Spleen (tissue), 7 donors: Measurements from ENCODE around the gene ABCD3.
"Not testable (repeated sequence)": the region's sequence is repeated elsewhere in the genome, so short reads cannot be mapped to it uniquely, and the experiment has no call there.

Experiments used
- CTCF ChIP-seq, 11 experiments: fragments of 200-600 bp in 7 of 11; fragments of 450-650 bp in 4 of 11; sonication (generic) in 4 of 11; IDR thresholded peaks in 8 of 11; conservative IDR thresholded peaks in 3 of 11; 1 replicate in 7 of 11; 2 replicates in 4 of 11; pipeline versions ENCODE4 v1.4.0 to v1.8.0; 2016 to 2021; ENCODE audit warnings: antibody characterized with exemption in 11 of 11, inconsistent platforms in 4 of 11, mild to moderate bottlenecking in 1 of 11
- POLR2A ChIP-seq, 3 donors: fragments of 450-650 bp; IDR thresholded peaks; one replicate each; pipeline ENCODE4 v1.5.1; 2017; ENCODE audit warnings: antibody characterized with exemption in 3 of 3, mild to moderate bottlenecking in 1 of 3
- donor health status: DM: no; HTN: no; CAD: no; lungs with moderate emphysema.
- donor health status: DM: no; HTN: no; CAD: no.
- donor health status: DM: no; HTN: no; CAD: no.

DNA sequence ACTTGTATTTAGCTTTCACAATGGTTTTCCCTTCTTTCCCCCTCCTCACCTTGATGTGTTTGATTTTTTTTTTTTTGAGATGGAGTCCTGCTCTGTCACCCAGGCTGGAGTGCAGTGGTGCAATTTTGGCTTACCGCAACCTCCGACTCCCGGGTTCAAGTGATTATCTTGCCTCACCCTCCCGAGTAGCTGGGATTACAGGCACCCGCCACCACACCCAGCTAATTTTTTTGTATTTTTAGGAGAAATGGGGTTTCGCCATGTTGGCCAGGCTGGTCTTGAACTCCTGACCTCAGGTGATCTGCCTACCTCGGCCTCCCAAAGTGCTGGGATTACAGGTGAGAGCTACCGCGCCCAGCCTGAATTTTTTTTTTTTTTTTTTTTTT is 8.3 kb downstream of the ABCD3 start:
- not testable (repeated sequence) for TF ChIP-seq CTCF (IDR thresholded peaks at IDR 0.05 in 8 of 11, conservative IDR thresholded peaks at IDR 0.05 in 3 of 11); POLR2A (IDR thresholded peaks at IDR 0.05)
